GM23338 (cell line): ENCODE results near the gene ACKR1. TPM values are rescaled to one million over a fixed set of nuclear protein-coding genes. Genes with fewer than 3 reads are reported as not detected.

ENCODE experiments used
- ATAC-seq: fragments of 200-7000 bp; cut with Tn5 transposase; 3 replicates; pipeline ENCODE4 v1.9.1; 2020
- DNase-seq: peaks from one replicate; pipeline ENCODE4 v3.0.0-alpha.2; 2015; ENCODE audit warnings: low spot score
- H2AFZ ChIP-seq: fragments of 200-600 bp; sonication (generic); 2 replicates; pipeline ENCODE4 v1.8.0; 2016; ENCODE audit warnings: antibody characterized with exemption, mild to moderate bottlenecking, moderate library complexity
- H3F3A ChIP-seq: fragments of 200-600 bp; sonication (generic); replicated peaks from 2 replicates; pipeline ENCODE4 v1.8.0; 2017; ENCODE audit warnings: antibody characterized with exemption, mixed run types, low read depth
- H3K27ac ChIP-seq: fragments of 200-600 bp; sonication (generic); 2 replicates; pipeline ENCODE4 v1.6.1; 2016; ENCODE audit warnings: low read depth
- H3K27me3 ChIP-seq: fragments of 200-600 bp; sonication (generic); 2 replicates; pipeline ENCODE4 v1.8.0; 2016; ENCODE audit warnings: mild to moderate bottlenecking, mixed run types, moderate library complexity; ENCODE audit not compliant: insufficient read depth
- H3K36me3 ChIP-seq: fragments of 200-600 bp; sonication (generic); 2 replicates; pipeline ENCODE4 v1.8.0; 2016; ENCODE audit warnings: mild to moderate bottlenecking; ENCODE audit not compliant: insufficient read depth
- H3K4me1 ChIP-seq: fragments of 200-600 bp; sonication (generic); 2 replicates; pipeline ENCODE4 v1.8.0; 2016; ENCODE audit warnings: mild to moderate bottlenecking, moderate library complexity; ENCODE audit not compliant: insufficient read depth
- H3K4me2 ChIP-seq: fragments of 200-600 bp; sonication (generic); 2 replicates; pipeline ENCODE4 v1.7.1; 2017; ENCODE audit warnings: mixed run types
- H3K4me3 ChIP-seq: fragments of 200-600 bp; sonication (generic); 2 replicates; pipeline ENCODE4 v1.6.1; 2016; ENCODE audit warnings: mixed run types
- H3K79me2 ChIP-seq: fragments of 200-600 bp; sonication (generic); replicated peaks from 2 replicates; pipeline ENCODE4 v1.8.0; 2017; ENCODE audit warnings: mild to moderate bottlenecking; ENCODE audit not compliant: insufficient read depth
- H3K9me2 ChIP-seq: fragments of 200-600 bp; sonication (generic); 2 replicates; pipeline ENCODE4 v1.8.0; 2017; ENCODE audit not compliant: insufficient read depth
- H4K20me1 ChIP-seq: fragments of 200-600 bp; sonication (generic); replicated peaks from 2 replicates; pipeline ENCODE4 v1.8.0; 2017; ENCODE audit warnings: mild to moderate bottlenecking; ENCODE audit not compliant: insufficient read depth
- H3K27ac Mint-ChIP-seq: 2 replicates; pipeline ENCODE4 v1.8.0; 2020; ENCODE audit warnings: inconsistent platforms, mild to moderate bottlenecking, moderate library complexity, mixed read lengths
- H3K27me3 Mint-ChIP-seq: 3 replicates; pipeline ENCODE4 v1.8.0; 2022; ENCODE audit warnings: low read depth, mild to moderate bottlenecking, moderate library complexity, mixed read lengths, inconsistent platforms; ENCODE audit not compliant: insufficient read depth, poor library complexity
- H3K36me3 Mint-ChIP-seq: 3 replicates; pipeline ENCODE4 v1.8.0; 2021; ENCODE audit warnings: low read depth, mild to moderate bottlenecking, inconsistent platforms, moderate library complexity, mixed read lengths
- H3K4me1 Mint-ChIP-seq: 3 replicates; pipeline ENCODE4 v1.8.0; 2020; ENCODE audit warnings: mild to moderate bottlenecking, inconsistent platforms, mixed read lengths
- H3K4me3 Mint-ChIP-seq: 3 replicates; pipeline ENCODE4 v1.8.0; 2021; ENCODE audit warnings: moderate library complexity, mild to moderate bottlenecking, inconsistent platforms, mixed read lengths
- H3K9me3 Mint-ChIP-seq: 3 replicates; pipeline ENCODE4 v1.8.0; 2020; ENCODE audit warnings: moderate library complexity, mild to moderate bottlenecking, inconsistent platforms, mixed read lengths
- CREB1 ChIP-seq: fragments of 250-450 bp; sonication (Bioruptor Pico); IDR thresholded peaks from 2 replicates; pipeline ENCODE4 v1.5.0; 2020; ENCODE audit warnings: low read depth, mild to moderate bottlenecking, moderate library complexity
- JUNB ChIP-seq: IDR thresholded peaks from one replicate; pipeline ENCODE4 v1.6.1; 2016; ENCODE audit warnings: antibody characterized with exemption; ENCODE audit not compliant: unreplicated experiment
- NANOG ChIP-seq: IDR thresholded peaks from 2 replicates; pipeline ENCODE4 v1.6.1; 2016; ENCODE audit warnings: antibody characterized with exemption, borderline replicate concordance
- POLR2AphosphoS5 ChIP-seq: IDR thresholded peaks from 2 replicates; pipeline ENCODE4 v1.6.1; 2016; ENCODE audit warnings: antibody characterized with exemption, low read depth
- STAT1 ChIP-seq: IDR thresholded peaks from one replicate; pipeline ENCODE4 v1.6.1; 2016; ENCODE audit warnings: antibody characterized with exemption; ENCODE audit not compliant: unreplicated experiment
- ZNF114 ChIP-seq: fragments of 250-450 bp; sonication (Bioruptor Pico); IDR thresholded peaks from 2 replicates; pipeline ENCODE4 v1.5.0; 2020; ENCODE audit warnings: mild to moderate bottlenecking, moderate library complexity
- ZNF331 ChIP-seq: fragments of 250-450 bp; sonication (Bioruptor Pico); IDR thresholded peaks from 2 replicates; pipeline ENCODE4 v1.5.0; 2020; ENCODE audit warnings: low read depth, mild to moderate bottlenecking, moderate library complexity
- polyA plus RNA-seq: library from polyadenylated mRNA; unstranded; fragments of >200 nt; fragmentation: Nextera tagmentation; extraction: Ambion mirVana; gene quantifications from 2 replicates; pipeline ENCODE4 v1.2.1, GENCODE V29; 2016
- total RNA-seq: library from RNA; depleted of rRNA; stranded (reverse); fragments of >200 nt; shearing (Covaris generic); gene quantifications from 2 replicates; pipeline ENCODE4 v1.2.3, GENCODE V29; 2014
- TF ChIP-seq, protein P1 (sequence below): IDR thresholded peaks from 2 replicates; pipeline ENCODE4 v1.6.1; 2016; ENCODE audit warnings: antibody characterized with exemption
- TF ChIP-seq, protein P2 (sequence below), 2 experiments: fragments of 200-600 bp in 1 of 2; sonication (generic) in 1 of 2; conservative IDR thresholded peaks; 2 replicates each; pipeline versions ENCODE4 v1.5.1 to v1.6.1; 2016 to 2017; ENCODE audit warnings: antibody characterized with exemption in 2 of 2, low read depth in 2 of 2, mild to moderate bottlenecking in 2 of 2, moderate library complexity in 1 of 2
- TF ChIP-seq, protein P3 (sequence below): IDR thresholded peaks from one replicate; pipeline ENCODE4 v1.6.1; 2018; ENCODE audit warnings: antibody characterized with exemption; ENCODE audit not compliant: unreplicated experiment
- TF ChIP-seq, protein P4 (sequence below): fragments of 250-450 bp; sonication (Bioruptor Pico); IDR thresholded peaks from 2 replicates; pipeline ENCODE4 v1.5.0; 2020; ENCODE audit warnings: mild to moderate bottlenecking, moderate library complexity

The ACKR1 gene
- total and polyA plus RNA-seq, 2 experiments from 2014 or later, result 0.29 TPM; not detected in 1

DNA sequence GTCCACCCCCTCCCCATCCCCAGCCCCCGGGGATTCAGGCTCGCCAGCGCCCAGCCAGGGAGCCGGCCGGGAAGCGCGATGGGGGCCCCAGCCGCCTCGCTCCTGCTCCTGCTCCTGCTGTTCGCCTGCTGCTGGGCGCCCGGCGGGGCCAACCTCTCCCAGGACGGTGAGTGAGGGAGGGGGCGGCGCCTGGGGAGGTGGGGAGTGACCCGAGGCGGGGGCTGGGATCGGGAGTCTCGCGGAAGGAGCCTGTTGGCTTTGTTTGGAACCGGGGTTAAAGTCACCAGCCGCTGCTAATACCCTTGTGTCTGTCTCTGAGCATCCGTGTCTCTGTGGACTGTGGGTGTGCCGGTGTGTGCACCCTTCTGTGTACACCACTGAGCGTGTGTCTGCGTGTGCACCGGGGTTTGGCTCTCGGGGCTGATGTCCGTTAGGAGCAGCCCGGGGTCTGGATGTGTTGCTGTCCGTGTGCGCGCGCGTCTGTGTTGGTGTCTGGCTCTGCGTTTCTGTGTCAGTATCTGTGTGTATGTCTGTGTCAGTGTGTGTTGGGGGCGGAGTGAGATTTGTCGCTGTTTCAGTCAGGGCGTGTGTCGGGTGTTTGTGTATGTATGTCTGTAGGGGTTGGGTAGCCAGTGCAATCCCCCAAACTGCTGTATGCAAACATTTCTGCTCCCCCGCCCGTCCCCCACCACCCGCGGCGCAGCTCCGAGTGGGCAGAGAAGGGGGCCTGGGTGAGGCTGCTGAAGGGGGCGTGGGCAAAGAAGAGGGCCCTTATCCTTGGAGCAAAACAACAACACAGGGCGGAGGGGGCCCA lies 32.8 kb upstream of the ACKR1 start:
- Mint-ChIP-seq H3K4me3 (peak overlapping the region; percentile 87), H3K9me3 (no peaks in the 10 kb centered on the region), H3K27ac (no peak overlapping the region), H3K27me3 (peaks cover 9% of the 10 kb centered on the region), H3K36me3 (no peaks in the 10 kb centered on the region; the same call in 2 of the 3 replicates), H3K4me1 (peaks cover 13% of the 10 kb centered on the region)
- H3K27ac ChIP-seq, result no peak overlapping the region
- no peaks in the 10 kb centered on the region for H3K9me2 ChIP-seq
- H3K4me3 ChIP-seq, result peak overlapping the region; percentile 93
- H2AFZ ChIP-seq, result peak overlapping the region; percentile 85
- DNase-seq, result peak; percentile 73
- H3K79me2 ChIP-seq, result peaks cover 4% of the 10 kb centered on the region; the same call in 1 of the 2 replicates
- no peak for TF ChIP-seq STAT1
- no peak for TF ChIP-seq JUNB
- TF ChIP-seq ZNF331 (CRISPR knock-in tag), result no peak
- TF ChIP-seq, protein P1, sequence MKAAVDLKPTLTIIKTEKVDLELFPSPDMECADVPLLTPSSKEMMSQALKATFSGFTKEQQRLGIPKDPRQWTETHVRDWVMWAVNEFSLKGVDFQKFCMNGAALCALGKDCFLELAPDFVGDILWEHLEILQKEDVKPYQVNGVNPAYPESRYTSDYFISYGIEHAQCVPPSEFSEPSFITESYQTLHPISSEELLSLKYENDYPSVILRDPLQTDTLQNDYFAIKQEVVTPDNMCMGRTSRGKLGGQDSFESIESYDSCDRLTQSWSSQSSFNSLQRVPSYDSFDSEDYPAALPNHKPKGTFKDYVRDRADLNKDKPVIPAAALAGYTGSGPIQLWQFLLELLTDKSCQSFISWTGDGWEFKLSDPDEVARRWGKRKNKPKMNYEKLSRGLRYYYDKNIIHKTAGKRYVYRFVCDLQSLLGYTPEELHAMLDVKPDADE, result no peak
- TF ChIP-seq, protein P2, sequence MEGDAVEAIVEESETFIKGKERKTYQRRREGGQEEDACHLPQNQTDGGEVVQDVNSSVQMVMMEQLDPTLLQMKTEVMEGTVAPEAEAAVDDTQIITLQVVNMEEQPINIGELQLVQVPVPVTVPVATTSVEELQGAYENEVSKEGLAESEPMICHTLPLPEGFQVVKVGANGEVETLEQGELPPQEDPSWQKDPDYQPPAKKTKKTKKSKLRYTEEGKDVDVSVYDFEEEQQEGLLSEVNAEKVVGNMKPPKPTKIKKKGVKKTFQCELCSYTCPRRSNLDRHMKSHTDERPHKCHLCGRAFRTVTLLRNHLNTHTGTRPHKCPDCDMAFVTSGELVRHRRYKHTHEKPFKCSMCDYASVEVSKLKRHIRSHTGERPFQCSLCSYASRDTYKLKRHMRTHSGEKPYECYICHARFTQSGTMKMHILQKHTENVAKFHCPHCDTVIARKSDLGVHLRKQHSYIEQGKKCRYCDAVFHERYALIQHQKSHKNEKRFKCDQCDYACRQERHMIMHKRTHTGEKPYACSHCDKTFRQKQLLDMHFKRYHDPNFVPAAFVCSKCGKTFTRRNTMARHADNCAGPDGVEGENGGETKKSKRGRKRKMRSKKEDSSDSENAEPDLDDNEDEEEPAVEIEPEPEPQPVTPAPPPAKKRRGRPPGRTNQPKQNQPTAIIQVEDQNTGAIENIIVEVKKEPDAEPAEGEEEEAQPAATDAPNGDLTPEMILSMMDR (conservative IDR thresholded peaks at IDR 0.05; ENCODE audit: low read depth in 2 of 2), result no peak
- TF ChIP-seq POLR2AphosphoS5, result no peak
- no peak for TF ChIP-seq NANOG
- TF ChIP-seq, protein P3, sequence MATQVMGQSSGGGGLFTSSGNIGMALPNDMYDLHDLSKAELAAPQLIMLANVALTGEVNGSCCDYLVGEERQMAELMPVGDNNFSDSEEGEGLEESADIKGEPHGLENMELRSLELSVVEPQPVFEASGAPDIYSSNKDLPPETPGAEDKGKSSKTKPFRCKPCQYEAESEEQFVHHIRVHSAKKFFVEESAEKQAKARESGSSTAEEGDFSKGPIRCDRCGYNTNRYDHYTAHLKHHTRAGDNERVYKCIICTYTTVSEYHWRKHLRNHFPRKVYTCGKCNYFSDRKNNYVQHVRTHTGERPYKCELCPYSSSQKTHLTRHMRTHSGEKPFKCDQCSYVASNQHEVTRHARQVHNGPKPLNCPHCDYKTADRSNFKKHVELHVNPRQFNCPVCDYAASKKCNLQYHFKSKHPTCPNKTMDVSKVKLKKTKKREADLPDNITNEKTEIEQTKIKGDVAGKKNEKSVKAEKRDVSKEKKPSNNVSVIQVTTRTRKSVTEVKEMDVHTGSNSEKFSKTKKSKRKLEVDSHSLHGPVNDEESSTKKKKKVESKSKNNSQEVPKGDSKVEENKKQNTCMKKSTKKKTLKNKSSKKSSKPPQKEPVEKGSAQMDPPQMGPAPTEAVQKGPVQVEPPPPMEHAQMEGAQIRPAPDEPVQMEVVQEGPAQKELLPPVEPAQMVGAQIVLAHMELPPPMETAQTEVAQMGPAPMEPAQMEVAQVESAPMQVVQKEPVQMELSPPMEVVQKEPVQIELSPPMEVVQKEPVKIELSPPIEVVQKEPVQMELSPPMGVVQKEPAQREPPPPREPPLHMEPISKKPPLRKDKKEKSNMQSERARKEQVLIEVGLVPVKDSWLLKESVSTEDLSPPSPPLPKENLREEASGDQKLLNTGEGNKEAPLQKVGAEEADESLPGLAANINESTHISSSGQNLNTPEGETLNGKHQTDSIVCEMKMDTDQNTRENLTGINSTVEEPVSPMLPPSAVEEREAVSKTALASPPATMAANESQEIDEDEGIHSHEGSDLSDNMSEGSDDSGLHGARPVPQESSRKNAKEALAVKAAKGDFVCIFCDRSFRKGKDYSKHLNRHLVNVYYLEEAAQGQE, result no peak
- no peak for TF ChIP-seq ZNF114
- TF ChIP-seq CREB1 (CRISPR knock-in tag), result no peak
- TF ChIP-seq, protein P4, sequence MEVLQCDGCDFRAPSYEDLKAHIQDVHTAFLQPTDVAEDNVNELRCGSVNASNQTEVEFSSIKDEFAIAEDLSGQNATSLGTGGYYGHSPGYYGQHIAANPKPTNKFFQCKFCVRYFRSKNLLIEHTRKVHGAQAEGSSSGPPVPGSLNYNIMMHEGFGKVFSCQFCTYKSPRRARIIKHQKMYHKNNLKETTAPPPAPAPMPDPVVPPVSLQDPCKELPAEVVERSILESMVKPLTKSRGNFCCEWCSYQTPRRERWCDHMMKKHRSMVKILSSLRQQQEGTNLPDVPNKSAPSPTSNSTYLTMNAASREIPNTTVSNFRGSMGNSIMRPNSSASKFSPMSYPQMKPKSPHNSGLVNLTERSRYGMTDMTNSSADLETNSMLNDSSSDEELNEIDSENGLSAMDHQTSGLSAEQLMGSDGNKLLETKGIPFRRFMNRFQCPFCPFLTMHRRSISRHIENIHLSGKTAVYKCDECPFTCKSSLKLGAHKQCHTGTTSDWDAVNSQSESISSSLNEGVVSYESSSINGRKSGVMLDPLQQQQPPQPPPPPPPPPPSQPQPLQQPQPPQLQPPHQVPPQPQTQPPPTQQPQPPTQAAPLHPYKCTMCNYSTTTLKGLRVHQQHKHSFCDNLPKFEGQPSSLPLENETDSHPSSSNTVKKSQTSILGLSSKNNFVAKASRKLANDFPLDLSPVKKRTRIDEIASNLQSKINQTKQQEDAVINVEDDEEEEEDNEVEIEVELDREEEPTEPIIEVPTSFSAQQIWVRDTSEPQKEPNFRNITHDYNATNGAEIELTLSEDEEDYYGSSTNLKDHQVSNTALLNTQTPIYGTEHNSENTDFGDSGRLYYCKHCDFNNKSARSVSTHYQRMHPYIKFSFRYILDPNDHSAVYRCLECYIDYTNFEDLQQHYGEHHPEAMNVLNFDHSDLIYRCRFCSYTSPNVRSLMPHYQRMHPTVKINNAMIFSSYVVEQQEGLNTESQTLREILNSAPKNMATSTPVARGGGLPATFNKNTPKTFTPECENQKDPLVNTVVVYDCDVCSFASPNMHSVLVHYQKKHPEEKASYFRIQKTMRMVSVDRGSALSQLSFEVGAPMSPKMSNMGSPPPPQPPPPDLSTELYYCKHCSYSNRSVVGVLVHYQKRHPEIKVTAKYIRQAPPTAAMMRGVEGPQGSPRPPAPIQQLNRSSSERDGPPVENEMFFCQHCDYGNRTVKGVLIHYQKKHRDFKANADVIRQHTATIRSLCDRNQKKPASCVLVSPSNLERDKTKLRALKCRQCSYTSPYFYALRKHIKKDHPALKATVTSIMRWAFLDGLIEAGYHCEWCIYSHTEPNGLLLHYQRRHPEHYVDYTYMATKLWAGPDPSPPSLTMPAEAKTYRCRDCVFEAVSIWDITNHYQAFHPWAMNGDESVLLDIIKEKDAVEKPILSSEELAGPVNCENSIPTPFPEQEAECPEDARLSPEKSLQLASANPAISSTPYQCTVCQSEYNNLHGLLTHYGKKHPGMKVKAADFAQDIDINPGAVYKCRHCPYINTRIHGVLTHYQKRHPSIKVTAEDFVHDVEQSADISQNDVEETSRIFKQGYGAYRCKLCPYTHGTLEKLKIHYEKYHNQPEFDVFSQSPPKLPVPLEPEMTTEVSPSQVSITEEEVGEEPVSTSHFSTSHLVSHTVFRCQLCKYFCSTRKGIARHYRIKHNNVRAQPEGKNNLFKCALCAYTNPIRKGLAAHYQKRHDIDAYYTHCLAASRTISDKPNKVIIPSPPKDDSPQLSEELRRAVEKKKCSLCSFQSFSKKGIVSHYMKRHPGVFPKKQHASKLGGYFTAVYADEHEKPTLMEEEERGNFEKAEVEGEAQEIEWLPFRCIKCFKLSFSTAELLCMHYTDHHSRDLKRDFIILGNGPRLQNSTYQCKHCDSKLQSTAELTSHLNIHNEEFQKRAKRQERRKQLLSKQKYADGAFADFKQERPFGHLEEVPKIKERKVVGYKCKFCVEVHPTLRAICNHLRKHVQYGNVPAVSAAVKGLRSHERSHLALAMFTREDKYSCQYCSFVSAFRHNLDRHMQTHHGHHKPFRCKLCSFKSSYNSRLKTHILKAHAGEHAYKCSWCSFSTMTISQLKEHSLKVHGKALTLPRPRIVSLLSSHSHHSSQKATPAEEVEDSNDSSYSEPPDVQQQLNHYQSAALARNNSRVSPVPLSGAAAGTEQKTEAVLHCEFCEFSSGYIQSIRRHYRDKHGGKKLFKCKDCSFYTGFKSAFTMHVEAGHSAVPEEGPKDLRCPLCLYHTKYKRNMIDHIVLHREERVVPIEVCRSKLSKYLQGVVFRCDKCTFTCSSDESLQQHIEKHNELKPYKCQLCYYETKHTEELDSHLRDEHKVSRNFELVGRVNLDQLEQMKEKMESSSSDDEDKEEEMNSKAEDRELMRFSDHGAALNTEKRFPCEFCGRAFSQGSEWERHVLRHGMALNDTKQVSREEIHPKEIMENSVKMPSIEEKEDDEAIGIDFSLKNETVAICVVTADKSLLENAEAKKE (CRISPR knock-in tag), result no peak
- H3F3A ChIP-seq, result no peaks in the 10 kb centered on the region
- no peaks in the 10 kb centered on the region for H3K36me3 ChIP-seq
- peaks cover 14% of the 10 kb centered on the region for H4K20me1 ChIP-seq
- peaks cover 9% of the 10 kb centered on the region; the same call in 1 of the 2 replicates for H3K4me1 ChIP-seq
- peak; percentile 53 for ATAC-seq
- peak overlapping the region; percentile 99 for H3K4me2 ChIP-seq
- peaks cover 12% of the 10 kb centered on the region; the same call in 1 of the 2 replicates for H3K27me3 ChIP-seq
